HG03378 (cell line): ENCODE measurements around the gene TMEM192.
"Not testable (repeated sequence)": the region's sequence is repeated elsewhere in the genome, so short reads cannot be mapped to it uniquely, and the experiment has no call there.

ENCODE experiments used
- ATAC-seq: cut with Tn5 transposase; IDR thresholded peaks from one replicate; pipeline ENCODE4 v1.9.1; 2021; ENCODE audit warnings: mild to moderate bottlenecking, moderate library complexity; ENCODE audit not compliant: unreplicated experiment

TMEM192 gene

GRCh38 chr4:165094873-165095272 is 17.8 kb downstream of the TMEM192 start:
- ATAC-seq: no peak

GRCh38 chr4:165092187-165092586 is 20.5 kb downstream of the TMEM192 start:
- ATAC-seq: not testable (repeated sequence)

GRCh38 chr4:165088366-165088765 is 24.3 kb downstream of the TMEM192 start:
- no peak for ATAC-seq

GRCh38 chr4:165085946-165086345 is 26.7 kb downstream of the TMEM192 start:
- no peak for ATAC-seq

- not testable (repeated sequence) for ATAC-seq
These were observed 27.9 kb downstream of the TMEM192 start for GRCh38 chr4:165084787-165085186.

DNA sequence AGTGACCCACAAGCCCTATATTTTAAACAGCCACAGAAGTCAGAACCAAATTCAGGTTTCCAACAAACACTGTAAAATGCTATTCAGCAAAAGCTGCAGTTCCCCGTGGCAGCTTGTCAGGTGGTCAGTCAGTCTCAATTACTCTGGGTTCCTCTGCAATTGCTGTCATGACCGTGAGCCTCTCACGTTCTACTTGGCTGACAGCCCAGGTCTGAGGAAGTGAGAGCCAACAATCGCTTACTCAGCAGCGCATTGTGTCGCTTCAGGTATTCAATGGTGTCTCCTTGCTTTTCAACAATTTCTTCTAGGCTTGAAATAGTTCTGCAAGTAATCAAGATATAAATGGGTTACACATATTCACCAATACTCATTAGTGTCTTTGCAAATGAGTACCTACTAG is 33.2 kb downstream of the TMEM192 start:
- no peak for ATAC-seq

- no peak for ATAC-seq
These were observed 35.6 kb downstream of the TMEM192 start for GRCh38 chr4:165077034-165077578.

- not testable (repeated sequence) for ATAC-seq
These were observed 39.3 kb downstream of the TMEM192 start for GRCh38 chr4:165073346-165073745.

- ATAC-seq: no peak
These were observed 42.1 kb downstream of the TMEM192 start for GRCh38 chr4:165070560-165070959.

DNA sequence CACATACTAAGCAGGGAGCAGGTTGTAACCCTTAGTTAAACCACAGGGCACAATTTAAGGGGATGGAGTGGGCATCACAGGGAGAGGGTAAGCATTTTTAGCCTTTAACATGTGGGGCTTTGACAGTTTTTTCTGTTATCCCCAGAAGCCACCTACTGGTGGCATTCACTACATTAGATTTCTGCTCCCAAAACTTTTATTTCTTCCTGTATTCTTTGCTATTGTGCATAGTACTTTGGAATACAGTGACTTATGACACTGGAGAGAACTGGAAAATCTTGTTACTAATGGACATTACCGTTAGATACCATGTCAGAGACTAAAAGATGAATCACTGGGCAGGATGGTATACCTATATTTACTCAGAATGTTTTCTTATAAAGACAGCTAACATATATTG is 51.7 kb downstream of the TMEM192 start:
- no peak for ATAC-seq

DNA sequence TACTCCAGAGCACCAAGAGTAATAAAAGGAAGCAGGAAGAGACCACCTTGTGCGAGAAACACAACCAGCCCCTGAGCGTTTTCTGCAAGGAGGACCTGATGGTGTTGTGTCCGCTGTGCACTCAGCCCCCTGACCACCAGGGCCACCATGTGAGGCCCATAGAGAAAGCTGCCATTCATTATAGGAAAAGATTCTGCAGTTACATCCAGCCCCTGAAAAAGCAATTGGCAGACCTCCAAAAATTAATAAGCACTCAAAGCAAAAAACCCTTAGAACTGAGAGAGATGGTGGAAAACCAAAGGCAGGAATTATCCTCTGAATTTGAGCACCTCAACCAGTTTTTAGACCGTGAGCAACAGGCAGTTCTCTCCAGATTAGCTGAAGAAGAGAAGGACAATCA is 53.3 kb downstream of the TMEM192 start:
- ATAC-seq: no peak

GRCh38 chr4:165058666-165059065 is 54.0 kb downstream of the TMEM192 start:
- ATAC-seq: no peak

DNA sequence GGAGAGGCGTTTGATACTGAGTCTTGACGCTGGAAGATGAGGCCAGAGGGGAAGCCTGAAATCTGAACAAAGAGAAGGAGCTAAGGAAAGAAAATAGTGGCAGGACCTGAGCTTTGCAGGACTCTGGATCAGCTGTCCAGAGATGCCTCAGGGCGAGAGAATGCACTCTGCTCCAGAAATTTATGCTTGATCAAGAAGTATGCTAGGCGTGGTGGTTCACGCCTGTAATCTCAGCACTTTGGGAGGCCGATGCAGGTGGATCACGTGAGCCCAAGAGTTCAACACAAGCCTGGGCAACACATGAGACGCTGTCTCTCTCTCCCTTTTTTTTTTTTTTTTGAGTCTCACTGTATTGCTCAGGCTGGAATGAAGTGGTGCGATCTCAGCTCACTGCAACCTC is 57.1 kb downstream of the TMEM192 start:
- no peak for ATAC-seq

DNA sequence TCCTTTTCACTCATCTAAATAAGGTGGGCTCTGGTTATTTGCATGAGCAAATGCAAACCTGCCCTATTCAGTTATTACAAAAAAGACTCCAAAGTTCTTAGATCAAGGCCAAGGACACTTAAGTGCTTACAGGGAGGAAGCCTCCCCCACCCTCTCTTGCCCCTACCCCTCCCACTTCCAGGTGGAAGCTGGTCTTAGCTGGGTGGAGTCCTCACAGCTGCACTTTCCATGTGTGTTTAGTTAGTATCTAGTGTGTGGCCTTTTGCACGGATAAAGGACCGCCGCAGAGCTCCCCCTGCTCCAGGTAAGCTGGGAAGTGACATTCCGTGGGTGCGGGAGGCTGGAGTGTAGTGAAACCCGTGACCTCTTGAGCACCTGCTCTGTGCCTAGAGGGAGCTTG is 59.0 kb downstream of the TMEM192 start, which contains the start of gene TRIM75:
TRIM75 (plus strand) TSS at position 222 of the 400 bp plus-strand sequence. CDS start 5,282 bp downstream, outside the sequence.
- ATAC-seq: no peak

- ATAC-seq: no peak
These were observed 60.0 kb downstream of the TMEM192 start for GRCh38 chr4:165052627-165053026.

DNA sequence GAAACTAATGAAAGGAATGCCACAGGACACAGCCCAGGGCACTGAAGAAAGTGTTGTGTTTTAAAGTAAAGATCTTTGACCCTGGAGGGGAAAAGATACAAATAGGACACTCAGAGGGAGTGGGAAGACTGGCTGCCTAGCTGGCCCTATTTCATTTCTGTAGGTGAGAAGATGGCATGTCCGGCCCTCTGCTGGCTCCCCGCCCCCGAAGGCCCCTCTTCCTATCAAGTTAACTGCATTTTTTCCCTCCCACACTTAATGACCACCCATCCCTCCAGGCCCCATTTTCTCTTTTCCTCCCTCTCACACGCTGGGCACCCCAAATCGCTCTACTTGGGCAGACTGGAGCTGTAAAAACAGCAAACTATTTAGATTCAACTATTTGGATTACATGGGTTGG is 64.5 kb downstream of the TMEM192 start:
- ATAC-seq: no peak

- no peak for ATAC-seq
These were observed 81.0 kb downstream of the TMEM192 start, which contains the start of gene TRIM60 for GRCh38 chr4:165031436-165032211. Gene TRIM60 (plus strand): TSS chr4:165031999. CDS start chr4:165040073, 8,074 bp downstream.

DNA sequence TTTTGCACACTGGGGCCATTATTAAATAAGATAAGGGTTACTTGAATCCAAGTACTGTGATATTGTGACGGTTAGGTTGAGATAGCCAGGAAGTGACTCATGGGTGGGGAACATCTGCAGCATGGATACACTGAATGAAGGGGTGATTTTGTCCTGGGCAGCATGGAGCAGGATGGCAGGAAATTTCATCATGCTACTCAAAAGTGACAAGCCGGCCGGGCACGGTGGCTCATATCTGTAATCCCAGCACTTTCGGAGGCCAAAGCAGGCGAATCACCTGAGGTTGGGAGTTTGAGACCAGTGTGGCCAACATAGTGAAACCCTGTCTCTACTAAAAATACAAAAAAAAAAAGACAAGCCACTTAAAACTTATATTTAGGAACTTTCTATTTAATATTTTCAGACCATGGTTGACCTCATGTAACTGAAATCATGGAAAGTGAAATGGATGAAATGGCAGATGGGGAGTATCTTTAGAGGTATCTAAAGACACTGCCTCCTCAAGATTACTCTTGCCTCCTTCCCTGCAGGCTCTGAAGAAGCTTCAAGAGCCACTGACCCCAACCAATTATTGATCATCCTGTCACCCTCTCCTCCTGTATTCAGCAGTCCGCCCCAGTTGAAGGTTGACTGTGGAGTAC is 84.8 kb downstream of the TMEM192 start:
- ATAC-seq: no peak

DNA sequence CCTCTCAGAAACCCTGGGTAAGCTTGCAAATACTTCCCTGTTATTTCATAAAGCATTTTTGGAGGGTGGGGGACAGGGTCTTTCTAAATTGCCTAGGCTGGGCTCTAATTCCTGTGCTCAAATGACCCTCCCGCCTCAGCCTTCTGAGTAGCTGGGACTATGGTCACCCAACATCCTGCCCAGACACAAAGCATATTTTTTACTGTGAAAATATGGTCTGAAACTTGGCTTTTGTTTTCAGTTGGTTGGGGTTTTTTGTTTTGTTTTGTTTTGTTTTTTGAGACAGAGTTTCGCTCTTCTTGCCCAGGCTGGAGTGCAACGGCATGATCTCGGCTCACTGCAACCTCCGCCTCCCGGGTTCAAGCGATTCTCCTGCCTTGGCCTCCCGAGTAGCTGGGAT is 86.9 kb downstream of the TMEM192 start:
- not testable (repeated sequence) for ATAC-seq
